OCI-LY1 (cell line): ENCODE results near the gene MED26.

ENCODE experiments used
- H2AFZ ChIP-seq: fragments of 200-600 bp; sonication (generic), shearing (Covaris generic); 2 replicates; pipeline ENCODE4 v1.6.0; 2014; ENCODE audit warnings: antibody characterized with exemption, mild to moderate bottlenecking, low read length
- H3F3A ChIP-seq: fragments of 200-600 bp; sonication (generic), shearing (Covaris generic); 2 replicates; pipeline ENCODE4 v1.6.0; 2014; ENCODE audit warnings: mild to moderate bottlenecking, antibody characterized with exemption, low read length, moderate library complexity; ENCODE audit not compliant: insufficient read depth
- H3K27ac ChIP-seq: fragments of 200-600 bp; sonication (generic); 2 replicates; pipeline ENCODE4 v1.5.1; 2014; ENCODE audit warnings: low read length, mixed run types, mild to moderate bottlenecking, low read depth; ENCODE audit not compliant: poor library complexity, severe bottlenecking
- H3K27me3 ChIP-seq: fragments of 200-600 bp; sonication (generic); 2 replicates; pipeline ENCODE4 v1.6.0; 2014; ENCODE audit warnings: antibody characterized with exemption, mild to moderate bottlenecking, low read length, moderate library complexity; ENCODE audit not compliant: insufficient read depth
- H3K36me3 ChIP-seq: fragments of 200-600 bp; sonication (generic); 2 replicates; pipeline ENCODE4 v1.6.1; 2014; ENCODE audit warnings: mild to moderate bottlenecking, antibody characterized with exemption, low read length, moderate library complexity, mixed read lengths; ENCODE audit not compliant: insufficient read depth
- H3K4me1 ChIP-seq: fragments of 200-600 bp; sonication (generic); 2 replicates; pipeline ENCODE4 v1.5.1; 2014; ENCODE audit warnings: mild to moderate bottlenecking, low read length, moderate library complexity; ENCODE audit not compliant: insufficient read depth, severe bottlenecking
- H3K4me2 ChIP-seq: fragments of 200-600 bp; sonication (generic), shearing (Covaris generic); 2 replicates; pipeline ENCODE4 v1.6.1; 2014; ENCODE audit warnings: low read length
- H3K4me3 ChIP-seq: fragments of 200-600 bp; sonication (generic); 2 replicates; pipeline ENCODE4 v1.5.1; 2014; ENCODE audit warnings: low read length, low read depth, mild to moderate bottlenecking, mixed read lengths; ENCODE audit not compliant: poor library complexity, severe bottlenecking
- H3K79me2 ChIP-seq: fragments of 200-600 bp; shearing (Covaris generic); 2 replicates; pipeline ENCODE4 v1.6.1; 2016; ENCODE audit warnings: mixed run types, low read length, mixed read lengths; ENCODE audit not compliant: insufficient read depth
- H3K9ac ChIP-seq: fragments of 200-600 bp; sonication (generic), shearing (Covaris generic); 2 replicates; pipeline ENCODE4 v1.6.1; 2014; ENCODE audit warnings: mild to moderate bottlenecking, low read length, mixed read lengths
- H3K9me2 ChIP-seq: fragments of 200-600 bp; sonication (generic), shearing (Covaris generic); 2 replicates; pipeline ENCODE4 v1.6.1; 2014; ENCODE audit warnings: low read depth, mild to moderate bottlenecking, low read length, mixed read lengths
- H3K9me3 ChIP-seq: fragments of 200-600 bp; shearing (Covaris generic); 2 replicates; pipeline ENCODE4 v1.6.1; 2014; ENCODE audit warnings: low read length, mixed read lengths
- H4K20me1 ChIP-seq: fragments of 200-600 bp; sonication (generic), shearing (Covaris generic); 2 replicates; pipeline ENCODE4 v1.6.0; 2016; ENCODE audit warnings: mild to moderate bottlenecking, low read length; ENCODE audit not compliant: insufficient read depth
- CTCF ChIP-seq: fragments of 200-600 bp; sonication (generic), shearing (Covaris generic); IDR thresholded peaks from 2 replicates; pipeline ENCODE4 v1.5.1; 2017; ENCODE audit warnings: mild to moderate bottlenecking, antibody characterized with exemption, low read length, moderate library complexity, mixed read lengths
- EZH2 ChIP-seq: fragments of 200-600 bp; sonication (generic), shearing (Covaris generic); IDR thresholded peaks from 2 replicates; pipeline ENCODE4 v1.8.0; 2017; ENCODE audit warnings: borderline replicate concordance, mixed run types, mild to moderate bottlenecking, antibody characterized with exemption, low read length, moderate library complexity, mixed read lengths

MED26 gene

GRCh38 chr19:16659832-16660708 is 32.1 kb upstream of the MED26 start, which contains the start of gene SMIM7:
SMIM7 (minus strand) TSS chr19:16660144; CDS start chr19:16660110, 34 bp downstream.
- TF ChIP-seq EZH2 (no peak), CTCF (peak; percentile 45; the same call in 1 of the 2 replicates)
- peaks cover 32% of the 10 kb centered on the region for H3K4me1 ChIP-seq
- H3K79me2 ChIP-seq: peaks cover 23% of the 10 kb centered on the region
- peak within 1 kb of the TSS; percentile 84 for H3K4me3 ChIP-seq
- peak within 1 kb of the TSS; percentile 85 for H3K9ac ChIP-seq
- peak within 1 kb of the TSS; percentile 88 for H3K27ac ChIP-seq
- no peaks in the 10 kb centered on the region for H3F3A ChIP-seq
- peaks cover 37% of the 10 kb centered on the region for H3K36me3 ChIP-seq
- H4K20me1 ChIP-seq: peaks cover 2% of the 10 kb centered on the region; the same call in 1 of the 2 replicates
- H3K9me2 ChIP-seq: no peaks in the 10 kb centered on the region
- H3K27me3 ChIP-seq: no peaks in the 10 kb centered on the region
- H3K4me2 ChIP-seq: peak within 1 kb of the TSS; percentile 94
- H2AFZ ChIP-seq: no peak within 1 kb of the TSS
- H3K9me3 ChIP-seq: no peaks in the 10 kb centered on the region

- Histone ChIP-seq H3K4me2 (peak overlapping the region; percentile 90), H3K27me3 (no peaks in the 10 kb centered on the region), H3F3A (no peaks in the 10 kb centered on the region), H3K9ac (peak overlapping the region; percentile 75), H3K9me2 (no peaks in the 10 kb centered on the region), H3K4me1 (peaks cover 32% of the 10 kb centered on the region), H3K4me3 (peak overlapping the region; percentile 84), H3K36me3 (peaks cover 43% of the 10 kb centered on the region), H3K27ac (peak overlapping the region; percentile 68), H3K79me2 (peaks cover 23% of the 10 kb centered on the region), H3K9me3 (no peaks in the 10 kb centered on the region), H2AFZ (no peak overlapping the region), H4K20me1 (peaks cover 2% of the 10 kb centered on the region; the same call in 1 of the 2 replicates)
- TF ChIP-seq EZH2: no peak
- TF ChIP-seq CTCF: no peak
These were observed 31.4 kb upstream of the MED26 start for GRCh38 chr19:16659464-16659831.

GRCh38 chr19:16657384-16657783 is 29.4 kb upstream of the MED26 start:
- Histone ChIP-seq H3K9me2 (no peaks in the 10 kb centered on the region), H3K4me2 (no peak overlapping the region), H3K4me3 (no peak overlapping the region), H3K9me3 (no peaks in the 10 kb centered on the region), H4K20me1 (peaks cover 2% of the 10 kb centered on the region; the same call in 1 of the 2 replicates), H3K27ac (no peak overlapping the region), H3K27me3 (no peaks in the 10 kb centered on the region), H3K4me1 (peaks cover 25% of the 10 kb centered on the region), H3K36me3 (peaks cover 64% of the 10 kb centered on the region), H3K79me2 (peaks cover 23% of the 10 kb centered on the region), H3F3A (no peaks in the 10 kb centered on the region), H2AFZ (no peak overlapping the region), H3K9ac (no peak overlapping the region)
- TF ChIP-seq CTCF: no peak
- no peak for TF ChIP-seq EZH2
